Posterior cingulate gyrus (tissue), 11 donors: ENCODE data around the gene SYAP1.
"Not testable (repeated sequence)": the region's sequence is repeated elsewhere in the genome, so short reads cannot be mapped to it uniquely, and the experiment has no call there.

ENCODE experiments used
- DNase-seq, 10 donors: peaks; one replicate each; pipeline versions ENCODE4 v3.0.0 to v3.0.0-alpha.2; 2020 to 2021; ENCODE audit warnings: mixed read lengths in 3 of 10
- intact Hi-C: fragments of 100-400 bp; cut with DNase I; formaldehyde crosslinking; loops from one replicate; pipeline ENCODE4 v1.15.1; 2023

Gene SYAP1

GRCh38 chrX:16718824-16719333 is 533 bp upstream of the SYAP1 start:
- intact Hi-C loops = loop anchor here (1.0 kb wide), 1 partner anchor 67 kb away; the partner anchor contains the start of gene TXLNG
- no peak for DNase-seq

GRCh38 chrX:16722481-16722880 is 3.1 kb downstream of the SYAP1 start:
- intact Hi-C loops = no loop called here
- no peak for DNase-seq

- intact Hi-C loops = no loop called here
These were observed 5.7 kb downstream of the SYAP1 start for GRCh38 chrX:16725072-16725471.

GRCh38 chrX:16726347-16726988 is 7.1 kb downstream of the SYAP1 start:
- intact Hi-C loops, DNase-seq: not testable (repeated sequence)

More at GRCh38 chrX:16725072-16725471, 5.7 kb downstream of the SYAP1 start:
- DNase-seq = no peak

- no peak for DNase-seq
- intact Hi-C loops = no loop called here
These were observed 8.2 kb downstream of the SYAP1 start for GRCh38 chrX:16727637-16728036.

GRCh38 chrX:16730450-16730849 is 11.0 kb downstream of the SYAP1 start:
- no peak for DNase-seq
- intact Hi-C loops = no loop called here

GRCh38 chrX:16733013-16733412 is 13.6 kb downstream of the SYAP1 start:
- intact Hi-C loops = no loop called here
- DNase-seq = no peak

- DNase-seq = no peak
- intact Hi-C loops = no loop called here
These were observed 17.6 kb downstream of the SYAP1 start for GRCh38 chrX:16737024-16737423.

- DNase-seq = no peak
- intact Hi-C loops = no loop called here
These were observed 20.2 kb downstream of the SYAP1 start for GRCh38 chrX:16739574-16739973.

- intact Hi-C loops = no loop called here
- DNase-seq = no peak
These were observed 24.4 kb downstream of the SYAP1 start for GRCh38 chrX:16743604-16744325.

- no peak for DNase-seq
- intact Hi-C loops = no loop called here
These were observed 25.7 kb downstream of the SYAP1 start for GRCh38 chrX:16745102-16745501.

GRCh38 chrX:16745659-16746058 is 26.2 kb downstream of the SYAP1 start:
- intact Hi-C loops = no loop called here
- no peak for DNase-seq

GRCh38 chrX:16748425-16748824 is 29.0 kb downstream of the SYAP1 start:
- DNase-seq = no peak
- intact Hi-C loops = no loop called here

- intact Hi-C loops = no loop called here
- DNase-seq = no peak
These were observed 30.7 kb downstream of the SYAP1 start for GRCh38 chrX:16750136-16750535.

- DNase-seq = no peak
- intact Hi-C loops = no loop called here
These were observed 34.6 kb downstream of the SYAP1 start for GRCh38 chrX:16754019-16754418.

GRCh38 chrX:16756724-16757123 is 37.3 kb downstream of the SYAP1 start:
- DNase-seq = no peak
- intact Hi-C loops = no loop called here

- intact Hi-C loops, DNase-seq: not testable (repeated sequence)
These were observed 42.1 kb downstream of the SYAP1 start for GRCh38 chrX:16761500-16761899.

- no peak for DNase-seq
These were observed 43.2 kb downstream of the SYAP1 start for GRCh38 chrX:16762579-16762978.

GRCh38 chrX:16765594-16765993 is 46.2 kb downstream of the SYAP1 start:
- intact Hi-C loops = no loop called here
- DNase-seq = no peak

More at GRCh38 chrX:16762579-16762978, 43.2 kb downstream of the SYAP1 start:
- intact Hi-C loops = no loop called here

- no peak for DNase-seq
- intact Hi-C loops = no loop called here
These were observed 51.6 kb downstream of the SYAP1 start for GRCh38 chrX:16770970-16771482.

GRCh38 chrX:16771483-16772398 is 52.3 kb downstream of the SYAP1 start:
- intact Hi-C loops = no loop called here
- no peak for DNase-seq
